ENCODE results near the gene CPAMD8. TPM values are rescaled to one million over a fixed set of nuclear protein-coding genes. Genes with fewer than 3 reads are reported as not detected.
A peak's percentile ranks its signal among the peaks of the same experiment; 100 is the strongest.

Gene CPAMD8
- total and polyA plus RNA-seq, 9 of the 15 experiments (the other 6 are each of a cell fraction or from before 2014, with no cell fraction given): 0.20 to 2.1 (median 1.3) TPM

DNA sequence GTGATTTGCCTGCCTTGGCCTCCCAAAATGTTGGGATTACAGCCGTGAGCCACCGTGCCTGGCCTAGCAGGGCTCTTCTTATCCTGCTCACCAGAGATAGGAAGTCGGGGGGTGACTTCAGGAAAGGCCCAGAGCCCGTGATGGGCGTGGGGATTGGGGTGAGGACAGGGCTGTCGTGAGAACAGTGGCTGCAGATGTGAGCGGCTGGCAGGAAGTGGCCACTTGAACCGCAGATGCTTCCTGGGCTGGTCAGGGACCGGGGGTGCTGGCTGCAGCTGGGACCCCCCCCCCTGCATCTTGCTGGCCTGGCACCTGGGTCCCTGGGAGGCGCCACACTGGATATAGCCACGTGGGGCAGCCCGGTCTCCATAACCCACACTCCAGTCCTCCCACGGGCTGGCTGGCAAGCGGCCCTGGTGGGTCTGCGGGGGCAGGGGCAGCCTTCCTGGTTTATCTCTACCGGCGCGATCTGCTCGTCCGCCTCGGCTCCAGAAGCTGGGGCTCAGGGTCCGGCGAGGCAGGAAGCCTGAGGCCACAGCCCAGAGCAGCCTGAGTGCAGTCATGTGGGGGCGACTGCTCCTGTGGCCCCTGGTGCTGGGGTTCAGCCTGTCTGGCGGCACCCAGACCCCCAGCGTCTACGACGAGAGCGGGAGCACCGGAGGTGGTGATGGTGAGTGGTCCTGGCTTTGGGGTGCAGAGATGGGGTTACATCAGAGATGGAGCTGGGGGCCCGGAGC lies 137.8 kb downstream of the CPAMD8 start, which contains the start of gene F2RL3 (continued):
- TF ChIP-seq, protein P1, sequence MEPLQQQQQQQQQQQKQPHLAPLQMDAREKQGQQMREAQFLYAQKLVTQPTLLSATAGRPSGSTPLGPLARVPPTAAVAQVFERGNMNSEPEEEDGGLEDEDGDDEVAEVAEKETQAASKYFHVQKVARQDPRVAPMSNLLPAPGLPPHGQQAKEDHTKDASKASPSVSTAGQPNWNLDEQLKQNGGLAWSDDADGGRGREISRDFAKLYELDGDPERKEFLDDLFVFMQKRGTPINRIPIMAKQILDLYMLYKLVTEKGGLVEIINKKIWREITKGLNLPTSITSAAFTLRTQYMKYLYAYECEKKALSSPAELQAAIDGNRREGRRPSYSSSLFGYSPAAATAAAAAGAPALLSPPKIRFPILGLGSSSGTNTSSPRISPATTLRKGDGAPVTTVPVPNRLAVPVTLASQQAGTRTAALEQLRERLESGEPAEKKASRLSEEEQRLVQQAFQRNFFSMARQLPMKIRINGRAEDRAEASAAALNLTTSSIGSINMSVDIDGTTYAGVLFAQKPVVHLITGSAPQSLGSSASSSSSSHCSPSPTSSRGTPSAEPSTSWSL (CRISPR knock-in tag; IDR thresholded peaks at IDR 0.05; ENCODE audit: borderline replicate concordance): no peak
- TF ChIP-seq CBFA2T2 (conservative IDR thresholded peaks at IDR 0.05) (peak; percentile 70), ZNF551 (CRISPR knock-in tag; IDR thresholded peaks at IDR 0.05) (no peak), LCOR (CRISPR knock-in tag; IDR thresholded peaks at IDR 0.05) (peak; percentile 66; the same call in 1 of the 2 replicates), POLR2AphosphoS2 (IDR thresholded peaks at IDR 0.05; ENCODE audit: low read length) (no peak), ZNF165 (CRISPR knock-in tag; IDR thresholded peaks at IDR 0.05; ENCODE audit: borderline replicate concordance) (no peak), UBTF (IDR thresholded peaks at IDR 0.05; ENCODE audit: borderline replicate concordance in 1 of 2, low read depth in 2 of 2, low read length in 2 of 2) (peak; percentile 55 to 77; a peak in 2 of 4 replicates), IRF2 (CRISPR knock-in tag; IDR thresholded peaks at IDR 0.05) (no peak), YBX1 (IDR thresholded peaks at IDR 0.05) (no peak), RAD21 (CRISPR knock-in tag; conservative IDR thresholded peaks at IDR 0.05 in 1 of 2, IDR thresholded peaks at IDR 0.05 in 1 of 2) (no peak), POLR2B (IDR thresholded peaks at IDR 0.05; ENCODE audit: low read depth, partially characterized antibody) (peak; percentile 60), ZNF280A (IDR thresholded peaks at IDR 0.05; ENCODE audit: low read depth, partially characterized antibody) (no peak), NFE2 (IDR thresholded peaks at IDR 0.05; ENCODE audit: low read depth) (no peak), PCBP2 (IDR thresholded peaks at IDR 0.05; ENCODE audit: low read depth, low read length, poor library complexity, severe bottlenecking) (no peak), PHF20 (IDR thresholded peaks at IDR 0.05; ENCODE audit: partially characterized antibody) (no peak)
- TF ChIP-seq, protein P2, sequence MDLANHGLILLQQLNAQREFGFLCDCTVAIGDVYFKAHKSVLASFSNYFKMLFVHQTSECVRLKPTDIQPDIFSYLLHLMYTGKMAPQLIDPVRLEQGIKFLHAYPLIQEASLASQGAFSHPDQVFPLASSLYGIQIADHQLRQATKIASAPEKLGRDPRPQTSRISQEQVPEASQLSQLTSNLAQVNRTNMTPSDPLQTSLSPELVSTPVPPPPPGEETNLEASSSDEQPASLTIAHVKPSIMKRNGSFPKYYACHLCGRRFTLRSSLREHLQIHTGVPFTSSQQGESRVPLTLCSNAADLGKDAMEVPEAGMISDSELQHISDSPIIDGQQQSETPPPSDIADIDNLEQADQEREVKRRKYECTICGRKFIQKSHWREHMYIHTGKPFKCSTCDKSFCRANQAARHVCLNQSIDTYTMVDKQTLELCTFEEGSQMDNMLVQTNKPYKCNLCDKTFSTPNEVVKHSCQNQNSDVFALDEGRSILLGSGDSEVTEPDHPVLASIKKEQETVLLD (IDR thresholded peaks at IDR 0.05): peak; percentile 84
- TF ChIP-seq, protein P3, sequence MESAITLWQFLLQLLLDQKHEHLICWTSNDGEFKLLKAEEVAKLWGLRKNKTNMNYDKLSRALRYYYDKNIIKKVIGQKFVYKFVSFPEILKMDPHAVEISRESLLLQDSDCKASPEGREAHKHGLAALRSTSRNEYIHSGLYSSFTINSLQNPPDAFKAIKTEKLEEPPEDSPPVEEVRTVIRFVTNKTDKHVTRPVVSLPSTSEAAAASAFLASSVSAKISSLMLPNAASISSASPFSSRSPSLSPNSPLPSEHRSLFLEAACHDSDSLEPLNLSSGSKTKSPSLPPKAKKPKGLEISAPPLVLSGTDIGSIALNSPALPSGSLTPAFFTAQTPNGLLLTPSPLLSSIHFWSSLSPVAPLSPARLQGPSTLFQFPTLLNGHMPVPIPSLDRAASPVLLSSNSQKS (CRISPR knock-in tag; IDR thresholded peaks at IDR 0.05): no peak
- TF ChIP-seq, protein P4, sequence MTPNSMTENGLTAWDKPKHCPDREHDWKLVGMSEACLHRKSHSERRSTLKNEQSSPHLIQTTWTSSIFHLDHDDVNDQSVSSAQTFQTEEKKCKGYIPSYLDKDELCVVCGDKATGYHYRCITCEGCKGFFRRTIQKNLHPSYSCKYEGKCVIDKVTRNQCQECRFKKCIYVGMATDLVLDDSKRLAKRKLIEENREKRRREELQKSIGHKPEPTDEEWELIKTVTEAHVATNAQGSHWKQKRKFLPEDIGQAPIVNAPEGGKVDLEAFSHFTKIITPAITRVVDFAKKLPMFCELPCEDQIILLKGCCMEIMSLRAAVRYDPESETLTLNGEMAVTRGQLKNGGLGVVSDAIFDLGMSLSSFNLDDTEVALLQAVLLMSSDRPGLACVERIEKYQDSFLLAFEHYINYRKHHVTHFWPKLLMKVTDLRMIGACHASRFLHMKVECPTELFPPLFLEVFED (CRISPR knock-in tag; conservative IDR thresholded peaks at IDR 0.05): no peak
